ENCODE measurements around the gene ANTXR2. TPM values are rescaled to one million over a fixed set of nuclear protein-coding genes. Genes with fewer than 3 reads are reported as not detected.

ANTXR2 gene
- total RNA-seq, 1 experiment from 2014 or later, result not detected

DNA sequence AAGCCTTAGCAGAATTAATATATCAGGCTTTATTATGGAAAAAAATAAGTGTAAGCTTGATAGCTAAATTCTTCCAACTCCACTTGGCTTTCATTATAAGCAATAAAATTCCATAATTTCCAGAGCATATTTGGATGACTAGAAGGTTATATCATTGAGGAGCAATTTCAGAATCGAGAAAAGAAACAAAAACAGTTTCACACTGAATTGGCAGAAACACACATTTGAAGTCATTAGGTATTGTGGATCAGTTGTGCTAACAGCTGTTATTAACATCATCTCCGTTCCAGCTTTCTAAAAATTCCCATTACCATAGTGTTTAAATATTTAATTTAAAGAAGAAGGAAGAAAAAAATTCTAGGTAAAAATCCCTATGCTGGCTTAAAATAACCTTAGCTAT lies 92.6 kb downstream of the ANTXR2 start:
- Histone ChIP-seq H4K20me1 (ENCODE audit: insufficient read depth, low read depth, low read length) (no peaks in the 10 kb centered on the region), H3K9me3 (ENCODE audit: low read length) (no peaks in the 10 kb centered on the region), H3K36me3 (ENCODE audit: insufficient read depth, low read length) (no peaks in the 10 kb centered on the region), H3K4me1 (ENCODE audit: low read length) (no peaks in the 10 kb centered on the region), H3K27ac (ENCODE audit: low read length) (no peak overlapping the region), H2AFZ (ENCODE audit: low read length) (no peak overlapping the region), H3K9me2 (replicated peaks; ENCODE audit: insufficient read depth, low read length) (no peaks in the 10 kb centered on the region), H3K79me2 (ENCODE audit: low read length) (no peaks in the 10 kb centered on the region), H3K4me3 (ENCODE audit: low read length) (no peak overlapping the region), H3K27me3 (ENCODE audit: low read length) (no peaks in the 10 kb centered on the region), H3K9ac (ENCODE audit: low read length) (no peak overlapping the region), H3K4me2 (ENCODE audit: low read depth, low read length, poor library complexity, severe bottlenecking) (no peak overlapping the region)
- no peak for DNase-seq

DNA sequence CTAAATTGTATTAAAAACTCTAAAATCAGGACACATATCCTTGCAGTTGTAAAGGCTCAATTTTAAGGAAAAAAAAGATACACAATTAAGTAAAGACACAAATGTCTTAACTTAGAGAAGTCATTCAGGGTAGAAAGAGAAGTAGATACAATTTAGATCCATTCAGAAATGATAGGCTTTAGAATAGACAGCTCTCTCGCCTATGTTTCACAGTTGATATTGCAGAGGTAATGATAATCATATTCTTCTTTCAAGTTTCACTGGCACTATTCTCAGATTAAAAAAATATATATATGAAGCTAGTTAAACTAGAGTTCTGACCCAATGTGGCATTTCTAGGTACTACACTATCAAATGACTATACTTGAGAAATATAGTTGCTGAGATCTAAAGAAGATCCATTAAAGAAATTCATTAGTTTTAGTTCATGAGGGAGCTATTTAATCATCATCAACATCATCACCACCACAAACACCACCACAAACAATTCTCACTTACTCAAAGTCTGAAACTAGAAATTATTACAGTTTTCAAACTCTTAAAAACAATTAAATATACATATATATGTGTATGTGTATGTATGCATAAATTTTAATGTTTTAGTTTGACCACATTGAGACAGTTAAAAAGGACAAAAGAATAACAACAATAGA lies 93.1 kb downstream of the ANTXR2 start:
- Histone ChIP-seq H3K27ac (ENCODE audit: low read length) (no peak overlapping the region), H3K9ac (ENCODE audit: low read length) (no peak overlapping the region), H2AFZ (ENCODE audit: low read length) (no peak overlapping the region), H3K9me3 (ENCODE audit: low read length) (no peaks in the 10 kb centered on the region), H3K4me1 (ENCODE audit: low read length) (no peaks in the 10 kb centered on the region), H3K27me3 (ENCODE audit: low read length) (no peaks in the 10 kb centered on the region), H3K79me2 (ENCODE audit: low read length) (no peaks in the 10 kb centered on the region), H3K36me3 (ENCODE audit: insufficient read depth, low read length) (no peaks in the 10 kb centered on the region), H3K4me3 (ENCODE audit: low read length) (no peak overlapping the region), H4K20me1 (ENCODE audit: insufficient read depth, low read depth, low read length) (no peaks in the 10 kb centered on the region), H3K9me2 (replicated peaks; ENCODE audit: insufficient read depth, low read length) (no peaks in the 10 kb centered on the region), H3K4me2 (ENCODE audit: low read depth, low read length, poor library complexity, severe bottlenecking) (no peak overlapping the region)
- no peak for DNase-seq

DNA sequence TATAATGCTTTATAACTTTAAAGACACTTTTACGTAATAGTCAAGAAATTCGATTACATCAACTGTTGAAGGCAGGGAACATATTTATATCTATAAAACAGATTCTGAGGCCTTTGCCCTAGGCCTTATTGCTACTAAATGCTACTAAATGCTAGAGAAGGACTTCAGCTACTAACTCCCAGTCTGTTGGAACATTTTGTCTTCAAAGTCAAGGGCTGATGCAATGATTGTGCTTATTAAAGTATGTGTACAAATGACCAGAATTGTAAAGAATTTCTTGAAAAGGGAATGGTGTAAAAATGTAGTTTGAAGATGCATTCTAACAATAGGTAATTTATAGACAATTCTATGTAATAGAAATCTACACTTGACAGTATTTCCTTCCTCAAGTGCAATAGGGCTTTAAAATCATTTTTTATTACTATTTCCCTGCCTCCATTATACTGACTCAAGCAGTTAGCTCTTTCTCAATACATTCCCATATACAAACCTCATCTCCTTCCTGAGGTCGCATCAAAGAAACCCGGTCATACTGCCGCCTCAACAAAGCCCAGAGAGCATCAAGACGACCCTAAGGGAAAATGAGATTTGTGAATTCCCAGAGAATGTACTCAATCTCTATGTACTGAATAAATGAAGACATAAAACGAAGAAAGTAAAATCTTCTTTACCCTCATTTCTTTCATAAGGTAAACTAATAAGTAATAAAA lies 95.7 kb downstream of the ANTXR2 start:
- Histone ChIP-seq H3K4me1 (ENCODE audit: low read length) (no peaks in the 10 kb centered on the region), H3K27me3 (ENCODE audit: low read length) (no peaks in the 10 kb centered on the region), H3K4me2 (ENCODE audit: low read depth, low read length, poor library complexity, severe bottlenecking) (no peak overlapping the region), H3K9me3 (ENCODE audit: low read length) (no peaks in the 10 kb centered on the region), H3K9me2 (replicated peaks; ENCODE audit: insufficient read depth, low read length) (no peaks in the 10 kb centered on the region), H2AFZ (ENCODE audit: low read length) (no peak overlapping the region), H4K20me1 (ENCODE audit: insufficient read depth, low read depth, low read length) (no peaks in the 10 kb centered on the region), H3K9ac (ENCODE audit: low read length) (no peak overlapping the region), H3K27ac (ENCODE audit: low read length) (no peak overlapping the region), H3K79me2 (ENCODE audit: low read length) (no peaks in the 10 kb centered on the region), H3K36me3 (ENCODE audit: insufficient read depth, low read length) (no peaks in the 10 kb centered on the region), H3K4me3 (ENCODE audit: low read length) (no peak overlapping the region)
- DNase-seq, result no peak

DNA sequence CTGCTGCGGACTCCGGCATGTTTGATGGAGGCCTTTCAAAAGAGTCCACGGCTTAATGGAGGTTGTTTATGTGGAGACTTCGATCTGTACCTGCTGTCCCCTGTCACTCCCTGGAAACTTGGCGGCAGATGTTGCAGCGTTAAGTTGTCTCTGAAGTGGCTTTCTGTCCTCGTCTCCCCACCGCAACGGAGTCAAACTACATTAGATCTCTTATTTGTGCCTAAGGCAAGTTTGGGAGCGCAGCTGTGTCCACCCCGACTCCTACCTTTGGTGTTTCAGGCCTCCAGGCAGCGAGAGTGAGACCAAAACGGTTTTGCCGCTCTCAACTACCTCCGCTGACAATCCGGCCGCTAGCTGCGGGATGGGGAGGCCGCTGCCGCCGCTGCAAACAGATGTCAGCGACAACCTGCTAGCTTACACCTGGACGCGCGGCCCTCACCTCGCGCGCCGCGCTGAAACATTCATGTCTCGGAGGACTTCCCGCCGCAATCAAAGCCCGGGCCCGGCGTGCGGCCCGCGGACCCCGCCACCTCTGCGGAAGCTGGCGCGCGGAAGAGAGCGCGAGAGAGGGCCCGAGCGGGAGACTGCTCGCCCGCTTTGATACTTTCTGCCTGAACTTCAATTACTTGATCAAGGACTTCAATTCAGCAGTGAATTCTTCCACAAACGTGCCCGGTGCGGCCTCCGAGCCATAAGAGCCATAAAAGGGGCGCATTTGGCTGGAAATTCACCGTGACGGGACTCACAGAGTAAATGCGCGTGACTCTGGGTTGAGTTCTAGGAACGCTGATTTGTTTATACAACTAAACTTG lies 108.4 kb downstream of the ANTXR2 start:
- no peaks in the 10 kb centered on the region for H3K4me1 ChIP-seq (ENCODE audit: low read length)
- no peak overlapping the region for H2AFZ ChIP-seq (ENCODE audit: low read length)
- H3K9me3 ChIP-seq (ENCODE audit: low read length), result no peaks in the 10 kb centered on the region
- no peak overlapping the region for H3K4me2 ChIP-seq (ENCODE audit: low read depth, low read length, poor library complexity, severe bottlenecking)
- no peaks in the 10 kb centered on the region for H4K20me1 ChIP-seq (ENCODE audit: insufficient read depth, low read depth, low read length)
- H3K36me3 ChIP-seq (ENCODE audit: insufficient read depth, low read length), result no peaks in the 10 kb centered on the region
- no peak overlapping the region for H3K27ac ChIP-seq (ENCODE audit: low read length)
- H3K79me2 ChIP-seq (ENCODE audit: low read length), result no peaks in the 10 kb centered on the region
- no peaks in the 10 kb centered on the region for H3K9me2 ChIP-seq (replicated peaks; ENCODE audit: insufficient read depth, low read length)
- H3K27me3 ChIP-seq (ENCODE audit: low read length), result no peaks in the 10 kb centered on the region
- no peak overlapping the region for H3K4me3 ChIP-seq (ENCODE audit: low read length)
- no peak for DNase-seq
- no peak overlapping the region for H3K9ac ChIP-seq (ENCODE audit: low read length)

DNA sequence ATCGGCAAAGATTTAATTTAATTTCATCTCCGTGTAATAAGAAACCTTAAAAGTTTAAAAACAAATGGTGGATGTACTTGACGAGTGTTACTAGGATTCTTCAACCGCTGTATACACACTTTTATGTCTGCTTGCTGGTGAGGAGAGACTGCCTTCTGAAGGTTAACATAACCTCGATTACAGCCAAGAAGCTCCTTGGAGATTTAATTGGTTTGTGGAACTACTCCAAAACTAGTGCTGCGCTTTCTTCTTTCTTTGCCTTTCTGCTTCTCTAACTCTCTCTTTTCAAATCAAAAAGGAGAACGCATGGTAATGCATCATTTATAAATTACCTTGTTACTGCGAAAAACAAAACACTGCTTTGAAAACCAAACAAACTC lies 109.0 kb downstream of the ANTXR2 start:
- Histone ChIP-seq H3K9ac (ENCODE audit: low read length) (no peak overlapping the region), H3K9me2 (replicated peaks; ENCODE audit: insufficient read depth, low read length) (no peaks in the 10 kb centered on the region), H3K27me3 (ENCODE audit: low read length) (no peaks in the 10 kb centered on the region), H3K4me3 (ENCODE audit: low read length) (no peak overlapping the region), H3K79me2 (ENCODE audit: low read length) (no peaks in the 10 kb centered on the region), H3K4me2 (ENCODE audit: low read depth, low read length, poor library complexity, severe bottlenecking) (no peak overlapping the region), H3K9me3 (ENCODE audit: low read length) (no peaks in the 10 kb centered on the region), H2AFZ (ENCODE audit: low read length) (no peak overlapping the region), H3K27ac (ENCODE audit: low read length) (no peak overlapping the region), H3K36me3 (ENCODE audit: insufficient read depth, low read length) (no peaks in the 10 kb centered on the region), H3K4me1 (ENCODE audit: low read length) (no peaks in the 10 kb centered on the region), H4K20me1 (ENCODE audit: insufficient read depth, low read depth, low read length) (no peaks in the 10 kb centered on the region)
- DNase-seq, result no peak

DNA sequence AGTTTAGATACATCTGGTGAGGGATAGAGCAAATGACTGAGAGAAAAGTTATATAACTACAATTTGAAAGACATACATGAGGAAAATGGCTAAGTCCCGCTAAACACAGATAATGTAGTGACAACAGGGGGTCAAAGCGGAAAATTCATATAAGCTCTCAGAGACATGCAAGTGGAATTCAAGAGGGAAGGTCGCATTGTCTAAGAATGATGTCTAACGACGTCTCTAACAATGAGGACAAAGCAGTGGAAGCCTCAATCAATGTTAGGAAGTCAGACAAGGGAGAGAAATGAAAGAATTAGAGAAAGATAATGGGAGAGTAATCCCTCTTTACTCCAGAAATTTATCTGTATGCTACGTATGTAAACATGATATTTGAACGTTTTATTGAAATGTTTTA lies 113.4 kb downstream of the ANTXR2 start:
- Histone ChIP-seq H3K9me2 (replicated peaks; ENCODE audit: insufficient read depth, low read length) (no peaks in the 10 kb centered on the region), H3K36me3 (ENCODE audit: insufficient read depth, low read length) (no peaks in the 10 kb centered on the region), H3K4me3 (ENCODE audit: low read length) (no peak overlapping the region), H3K4me1 (ENCODE audit: low read length) (no peaks in the 10 kb centered on the region), H4K20me1 (ENCODE audit: insufficient read depth, low read depth, low read length) (no peaks in the 10 kb centered on the region), H3K9me3 (ENCODE audit: low read length) (no peaks in the 10 kb centered on the region), H3K9ac (ENCODE audit: low read length) (no peak overlapping the region), H3K79me2 (ENCODE audit: low read length) (no peaks in the 10 kb centered on the region), H3K4me2 (ENCODE audit: low read depth, low read length, poor library complexity, severe bottlenecking) (no peak overlapping the region), H2AFZ (ENCODE audit: low read length) (no peak overlapping the region), H3K27ac (ENCODE audit: low read length) (no peak overlapping the region), H3K27me3 (ENCODE audit: low read length) (no peaks in the 10 kb centered on the region)
- no peak for DNase-seq

DNA sequence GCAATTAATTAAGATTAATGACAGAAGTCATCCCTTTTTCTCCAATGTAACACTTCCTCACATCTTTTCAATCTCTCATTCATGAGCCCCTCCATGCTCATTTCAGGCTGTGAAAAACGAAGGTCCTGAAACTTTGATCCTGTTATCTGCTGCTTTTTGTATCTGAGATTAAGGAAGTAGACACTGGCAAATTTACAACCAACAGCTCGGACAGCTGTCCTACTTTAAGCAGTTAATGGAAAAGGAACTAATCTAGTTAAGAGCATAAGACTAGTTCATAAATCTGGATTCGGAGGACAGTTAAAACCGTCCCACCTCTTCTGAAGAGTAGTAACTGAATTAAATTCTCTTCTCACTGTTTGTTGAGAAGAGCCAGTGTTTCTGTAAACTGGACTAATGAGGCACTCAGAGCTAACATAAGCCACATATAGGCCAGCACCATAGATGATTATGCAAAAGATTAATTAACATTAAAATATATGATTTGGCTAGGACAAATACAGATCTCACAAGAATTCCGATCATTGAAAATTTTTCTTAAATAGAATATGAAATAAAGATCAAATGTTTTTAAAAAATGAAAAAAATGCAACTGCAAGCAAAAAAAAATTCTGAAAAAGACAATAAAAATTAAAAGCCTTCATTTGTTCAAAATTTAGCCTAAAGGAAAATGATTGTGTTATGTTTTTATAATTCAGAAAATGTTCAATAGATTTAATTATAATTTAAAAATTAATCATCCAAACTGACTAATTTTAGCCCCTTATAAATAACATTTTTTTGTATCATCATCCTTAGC lies 114.4 kb downstream of the ANTXR2 start:
- Histone ChIP-seq H3K4me3 (ENCODE audit: low read length) (no peak overlapping the region), H3K36me3 (ENCODE audit: insufficient read depth, low read length) (no peaks in the 10 kb centered on the region), H3K4me1 (ENCODE audit: low read length) (no peaks in the 10 kb centered on the region), H3K9ac (ENCODE audit: low read length) (no peak overlapping the region), H4K20me1 (ENCODE audit: insufficient read depth, low read depth, low read length) (no peaks in the 10 kb centered on the region), H3K9me3 (ENCODE audit: low read length) (no peaks in the 10 kb centered on the region), H2AFZ (ENCODE audit: low read length) (no peak overlapping the region), H3K27me3 (ENCODE audit: low read length) (no peaks in the 10 kb centered on the region), H3K4me2 (ENCODE audit: low read depth, low read length, poor library complexity, severe bottlenecking) (no peak overlapping the region), H3K27ac (ENCODE audit: low read length) (no peak overlapping the region), H3K9me2 (replicated peaks; ENCODE audit: insufficient read depth, low read length) (no peaks in the 10 kb centered on the region), H3K79me2 (ENCODE audit: low read length) (no peaks in the 10 kb centered on the region)
- DNase-seq, result no peak

DNA sequence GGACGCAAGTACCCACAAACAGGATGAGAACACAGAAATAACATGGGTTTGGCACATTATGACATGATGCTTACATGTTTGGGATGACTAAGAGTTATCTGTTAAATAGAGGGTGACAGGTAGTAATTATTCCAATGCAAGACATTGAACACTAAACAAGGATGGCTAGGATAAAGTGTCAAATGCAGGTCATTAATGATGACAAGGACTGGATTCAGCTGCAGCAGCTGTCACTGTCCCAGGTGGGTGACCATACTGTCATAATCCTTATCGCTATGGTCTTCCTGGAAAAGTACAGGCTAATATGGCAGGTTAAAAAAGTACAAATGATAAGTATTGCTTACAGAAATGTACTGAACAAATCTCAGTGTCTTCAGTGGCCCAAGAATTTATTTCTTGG lies 123.9 kb downstream of the ANTXR2 start:
- Histone ChIP-seq H3K27me3 (ENCODE audit: low read length) (no peaks in the 10 kb centered on the region), H3K9ac (ENCODE audit: low read length) (no peak overlapping the region), H3K27ac (ENCODE audit: low read length) (no peak overlapping the region), H3K4me2 (ENCODE audit: low read depth, low read length, poor library complexity, severe bottlenecking) (no peak overlapping the region), H3K9me2 (replicated peaks; ENCODE audit: insufficient read depth, low read length) (no peaks in the 10 kb centered on the region), H3K36me3 (ENCODE audit: insufficient read depth, low read length) (no peaks in the 10 kb centered on the region), H2AFZ (ENCODE audit: low read length) (no peak overlapping the region), H3K4me3 (ENCODE audit: low read length) (no peak overlapping the region), H3K79me2 (ENCODE audit: low read length) (no peaks in the 10 kb centered on the region), H3K4me1 (ENCODE audit: low read length) (no peaks in the 10 kb centered on the region), H4K20me1 (ENCODE audit: insufficient read depth, low read depth, low read length) (no peaks in the 10 kb centered on the region), H3K9me3 (ENCODE audit: low read length) (no peaks in the 10 kb centered on the region)
- no peak for DNase-seq

Data from Karpas-422 (cell line).